ENCODE data around the gene FAM47C. TPM values are rescaled to one million over a fixed set of nuclear protein-coding genes. Genes with fewer than 3 reads are reported as not detected.
"Not testable (repeated sequence)": the region's sequence is repeated elsewhere in the genome, so short reads cannot be mapped to it uniquely, and the experiment has no call there.

FAM47C gene
- total RNA-seq, 1 donor: not detected

DNA sequence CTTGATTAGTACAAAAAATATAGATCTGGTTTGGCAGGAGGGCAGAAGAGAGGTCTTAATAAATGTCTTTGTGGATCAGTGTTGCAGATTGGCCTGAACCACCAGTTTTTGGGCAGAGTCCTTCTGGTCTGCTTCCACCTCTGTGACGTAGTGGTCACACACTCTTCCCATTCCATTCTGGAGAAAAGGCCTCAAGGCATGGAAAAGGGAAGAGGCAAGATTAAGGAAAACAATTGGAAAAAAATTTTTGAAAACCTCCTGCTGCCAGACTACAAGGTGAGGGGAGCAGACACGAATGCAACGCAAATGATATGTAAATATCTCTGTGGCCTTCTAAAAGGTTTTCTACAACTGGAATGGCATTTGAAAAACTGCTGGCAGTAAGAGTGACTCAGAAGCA, 24.3 kb upstream of the FAM47C start:
- TF ChIP-seq, protein P1, sequence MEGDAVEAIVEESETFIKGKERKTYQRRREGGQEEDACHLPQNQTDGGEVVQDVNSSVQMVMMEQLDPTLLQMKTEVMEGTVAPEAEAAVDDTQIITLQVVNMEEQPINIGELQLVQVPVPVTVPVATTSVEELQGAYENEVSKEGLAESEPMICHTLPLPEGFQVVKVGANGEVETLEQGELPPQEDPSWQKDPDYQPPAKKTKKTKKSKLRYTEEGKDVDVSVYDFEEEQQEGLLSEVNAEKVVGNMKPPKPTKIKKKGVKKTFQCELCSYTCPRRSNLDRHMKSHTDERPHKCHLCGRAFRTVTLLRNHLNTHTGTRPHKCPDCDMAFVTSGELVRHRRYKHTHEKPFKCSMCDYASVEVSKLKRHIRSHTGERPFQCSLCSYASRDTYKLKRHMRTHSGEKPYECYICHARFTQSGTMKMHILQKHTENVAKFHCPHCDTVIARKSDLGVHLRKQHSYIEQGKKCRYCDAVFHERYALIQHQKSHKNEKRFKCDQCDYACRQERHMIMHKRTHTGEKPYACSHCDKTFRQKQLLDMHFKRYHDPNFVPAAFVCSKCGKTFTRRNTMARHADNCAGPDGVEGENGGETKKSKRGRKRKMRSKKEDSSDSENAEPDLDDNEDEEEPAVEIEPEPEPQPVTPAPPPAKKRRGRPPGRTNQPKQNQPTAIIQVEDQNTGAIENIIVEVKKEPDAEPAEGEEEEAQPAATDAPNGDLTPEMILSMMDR (IDR thresholded peaks at IDR 0.05; ENCODE audit: insufficient read depth, low read length): no peak
- no peak overlapping the region for H3K4me3 ChIP-seq (ENCODE audit: low read depth, low read length)
- DNase-seq (ENCODE audit: low read depth): no peak

DNA sequence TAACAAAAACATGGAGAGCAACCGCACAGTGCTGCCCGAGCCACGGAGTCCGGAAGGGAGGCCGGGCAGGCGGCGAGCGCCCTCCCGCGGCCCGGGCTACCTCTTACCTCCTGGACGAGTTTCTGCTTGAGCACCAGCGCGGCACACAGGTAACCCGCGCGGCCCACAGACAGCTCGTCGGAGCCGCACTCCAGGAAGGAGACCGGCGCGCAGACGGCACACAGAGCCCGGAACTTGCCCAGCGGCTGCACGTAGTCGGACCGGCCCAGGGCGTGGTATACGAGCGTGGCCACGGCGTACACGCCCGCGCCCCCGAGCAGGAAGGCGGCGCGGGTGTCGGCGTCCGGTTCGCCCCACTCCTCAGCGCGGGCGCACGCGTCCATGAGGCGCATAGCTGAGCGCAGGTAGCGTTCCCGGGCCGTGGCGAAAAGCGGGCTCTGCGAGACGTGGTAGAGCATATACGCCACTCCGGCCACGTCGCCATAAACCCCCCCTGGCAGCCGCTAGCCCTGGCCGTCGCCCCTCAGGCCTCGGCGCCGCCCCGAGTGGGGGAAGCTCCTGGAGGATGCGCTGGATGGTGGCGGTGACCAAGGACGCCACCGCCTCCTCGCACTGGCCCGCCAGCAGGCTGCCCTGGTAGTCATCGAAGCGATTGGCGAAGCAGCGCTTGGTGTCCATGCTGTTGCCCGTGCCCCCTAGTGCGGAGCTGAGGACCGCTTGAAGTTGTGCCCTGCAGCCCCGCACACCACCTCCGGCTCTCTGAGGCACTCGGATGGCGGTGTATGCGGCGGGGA, 22.6 kb upstream of the FAM47C start:
- H3K4me3 ChIP-seq (ENCODE audit: low read depth, low read length); DNase-seq (ENCODE audit: low read depth): not testable (repeated sequence)

DNA sequence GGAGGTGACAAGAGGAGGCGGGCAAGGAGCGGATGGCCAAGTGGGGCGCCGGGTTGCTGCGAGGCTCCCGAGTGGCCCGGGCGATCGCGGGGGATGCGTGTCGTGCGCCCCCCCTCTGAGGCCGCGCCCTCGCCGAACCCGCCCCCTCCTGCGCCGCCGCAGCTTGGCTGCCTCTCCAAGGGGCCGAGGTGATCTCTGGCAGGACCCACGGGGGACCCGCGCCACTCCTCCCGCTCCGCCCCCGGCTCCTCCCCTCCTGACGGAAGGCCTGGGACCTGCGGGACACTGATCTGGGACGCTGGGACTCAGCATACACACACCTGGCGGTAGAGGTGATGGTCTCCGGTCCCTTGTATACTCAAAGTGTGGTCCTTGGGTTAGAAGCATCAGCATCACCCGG, 21.9 kb upstream of the FAM47C start:
- H3K4me3 ChIP-seq (ENCODE audit: low read depth, low read length): no peak overlapping the region
- TF ChIP-seq, protein P1 (IDR thresholded peaks at IDR 0.05; ENCODE audit: insufficient read depth, low read length): no peak
- DNase-seq (ENCODE audit: low read depth): no peak

DNA sequence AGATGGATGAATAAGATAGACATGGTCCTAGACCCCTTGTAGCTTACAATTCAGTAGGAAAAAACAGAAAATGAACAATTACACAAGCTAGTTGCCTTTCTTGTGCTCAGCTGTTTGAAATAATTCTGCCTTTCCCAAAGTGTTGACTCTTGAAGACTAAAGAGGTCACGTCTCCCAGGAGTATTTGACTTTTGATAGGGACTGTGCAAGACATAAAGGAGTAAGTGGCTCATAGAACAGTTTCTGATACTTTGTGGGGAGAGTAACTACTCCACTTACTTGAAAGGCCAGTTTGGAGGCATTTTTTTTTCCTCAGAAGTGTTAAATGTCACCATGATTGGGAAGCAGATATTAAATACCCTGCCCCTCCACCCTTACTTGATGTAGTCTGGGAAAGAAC, 21.0 kb upstream of the FAM47C start:
- DNase-seq (ENCODE audit: low read depth); H3K4me3 ChIP-seq (ENCODE audit: low read depth, low read length): not testable (repeated sequence)

DNA sequence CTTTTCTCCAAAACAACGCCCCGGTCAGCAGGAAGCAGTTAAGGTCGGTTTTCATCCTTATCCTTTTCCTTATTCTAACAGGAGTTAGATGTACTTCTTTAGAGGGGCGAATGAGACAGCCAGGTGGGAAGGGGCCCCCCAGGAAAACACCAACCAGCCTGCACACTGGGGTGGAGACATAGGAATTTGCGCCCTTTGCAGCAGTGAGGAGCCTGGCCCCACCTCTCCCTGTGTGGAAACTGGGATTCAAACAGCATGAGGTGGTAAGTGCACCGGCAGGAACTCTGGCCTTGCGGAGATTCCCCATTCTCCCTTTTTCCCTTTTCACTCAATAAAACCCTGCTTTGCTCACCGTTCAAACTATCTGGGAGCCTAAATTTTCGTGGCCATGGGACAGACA, 8.0 kb upstream of the FAM47C start:
- TF ChIP-seq, protein P1 (IDR thresholded peaks at IDR 0.05; ENCODE audit: insufficient read depth, low read length): no peak
- no peak overlapping the region for H3K4me3 ChIP-seq (ENCODE audit: low read depth, low read length)
- DNase-seq (ENCODE audit: low read depth): no peak

DNA sequence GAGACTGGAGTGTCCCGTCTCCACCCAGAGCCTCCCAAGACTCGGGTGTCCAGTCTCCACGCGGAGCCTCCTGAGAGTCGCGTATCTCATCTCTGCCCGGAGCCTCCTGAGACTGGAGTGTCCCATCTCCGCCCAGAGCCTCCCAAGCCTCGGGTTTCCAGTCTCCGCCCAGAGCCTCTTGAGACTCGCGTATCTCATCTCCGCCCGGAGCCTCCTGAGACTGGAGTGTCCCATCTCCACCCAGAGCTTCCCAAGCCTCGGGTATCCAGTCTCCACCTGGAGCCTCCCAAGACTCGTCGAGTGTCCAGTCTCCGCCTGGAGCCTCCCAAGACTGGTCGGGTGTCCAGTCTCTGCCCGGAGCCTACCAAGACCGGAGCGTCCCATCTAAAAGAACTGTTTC, 2.3 kb downstream of the FAM47C start:
- no peak for DNase-seq (ENCODE audit: low read depth)
- H3K4me3 ChIP-seq (ENCODE audit: low read depth, low read length): no peak overlapping the region
- TF ChIP-seq, protein P1 (IDR thresholded peaks at IDR 0.05; ENCODE audit: insufficient read depth, low read length): no peak

DNA sequence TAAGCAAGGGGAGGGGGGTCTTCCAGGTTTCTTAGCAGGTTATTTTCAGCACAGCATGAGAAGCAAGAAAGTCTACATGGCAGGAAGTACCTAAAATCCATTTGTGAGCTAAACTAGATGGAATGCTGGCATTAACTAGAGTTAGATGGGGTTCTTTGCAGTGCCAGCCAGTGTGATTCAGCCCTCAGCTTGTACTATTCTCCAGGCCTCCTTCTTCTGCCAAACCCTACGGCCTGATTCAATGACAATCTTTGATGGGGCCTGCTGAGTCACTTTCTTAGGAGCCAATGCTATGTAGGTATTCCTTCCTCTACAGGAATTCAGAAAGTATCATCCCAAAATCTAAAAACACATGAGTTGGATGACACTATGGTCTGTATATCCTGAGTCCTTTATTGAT, 26.1 kb downstream of the FAM47C start:
- H3K4me3 ChIP-seq (ENCODE audit: low read depth, low read length); DNase-seq (ENCODE audit: low read depth): not testable (repeated sequence)

DNA sequence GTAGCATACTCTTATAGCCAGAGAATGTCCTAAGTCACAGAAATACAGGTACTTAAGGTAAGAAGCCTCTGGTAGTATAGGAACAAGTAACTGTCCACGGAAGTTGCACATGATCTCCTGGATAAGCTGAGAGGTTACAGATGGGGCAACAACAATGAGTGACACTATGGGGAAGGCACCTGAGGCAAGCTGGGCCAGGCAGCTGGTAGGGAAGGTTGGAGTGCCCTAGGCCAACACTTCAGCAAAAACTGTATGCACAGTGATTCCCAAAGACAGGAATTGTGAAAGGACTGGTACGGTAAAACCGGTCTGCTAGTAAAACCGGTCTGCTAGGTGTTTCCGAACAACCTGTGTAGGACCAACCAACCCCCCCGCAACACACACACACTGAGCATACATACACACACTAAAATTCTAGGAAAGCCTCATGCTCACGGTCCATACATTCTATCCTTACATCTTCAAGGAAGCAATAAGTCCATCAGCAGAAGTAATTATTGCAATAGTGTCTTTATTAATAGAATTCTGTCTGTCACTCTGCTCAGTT, 28.6 kb downstream of the FAM47C start:
- not testable (repeated sequence) for H3K4me3 ChIP-seq (ENCODE audit: low read depth, low read length)

DNA sequence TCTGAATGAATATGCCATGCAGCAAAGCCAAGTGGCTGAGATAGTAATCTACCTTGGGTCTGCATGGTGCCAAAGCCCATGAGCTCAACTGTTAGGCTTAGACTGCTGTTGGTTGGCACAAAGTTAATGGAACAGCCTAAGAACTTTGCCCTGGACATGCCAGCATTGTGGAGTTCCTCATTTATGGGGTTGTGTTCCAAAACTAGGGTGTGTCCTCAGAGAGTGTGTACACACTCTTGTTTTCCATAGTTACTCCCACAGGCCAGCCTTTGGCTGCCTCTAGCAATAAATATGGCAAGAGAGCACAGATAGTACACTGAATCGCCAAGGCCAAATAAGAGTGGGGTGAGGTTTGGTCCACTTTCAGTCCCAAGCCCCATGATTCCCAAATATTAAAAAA, 30.6 kb downstream of the FAM47C start:
- DNase-seq (ENCODE audit: low read depth); H3K4me3 ChIP-seq (ENCODE audit: low read depth, low read length): not testable (repeated sequence)

More for the DNA sequence above, 28.6 kb downstream of the FAM47C start:
- not testable (repeated sequence) for DNase-seq (ENCODE audit: low read depth)

DNA sequence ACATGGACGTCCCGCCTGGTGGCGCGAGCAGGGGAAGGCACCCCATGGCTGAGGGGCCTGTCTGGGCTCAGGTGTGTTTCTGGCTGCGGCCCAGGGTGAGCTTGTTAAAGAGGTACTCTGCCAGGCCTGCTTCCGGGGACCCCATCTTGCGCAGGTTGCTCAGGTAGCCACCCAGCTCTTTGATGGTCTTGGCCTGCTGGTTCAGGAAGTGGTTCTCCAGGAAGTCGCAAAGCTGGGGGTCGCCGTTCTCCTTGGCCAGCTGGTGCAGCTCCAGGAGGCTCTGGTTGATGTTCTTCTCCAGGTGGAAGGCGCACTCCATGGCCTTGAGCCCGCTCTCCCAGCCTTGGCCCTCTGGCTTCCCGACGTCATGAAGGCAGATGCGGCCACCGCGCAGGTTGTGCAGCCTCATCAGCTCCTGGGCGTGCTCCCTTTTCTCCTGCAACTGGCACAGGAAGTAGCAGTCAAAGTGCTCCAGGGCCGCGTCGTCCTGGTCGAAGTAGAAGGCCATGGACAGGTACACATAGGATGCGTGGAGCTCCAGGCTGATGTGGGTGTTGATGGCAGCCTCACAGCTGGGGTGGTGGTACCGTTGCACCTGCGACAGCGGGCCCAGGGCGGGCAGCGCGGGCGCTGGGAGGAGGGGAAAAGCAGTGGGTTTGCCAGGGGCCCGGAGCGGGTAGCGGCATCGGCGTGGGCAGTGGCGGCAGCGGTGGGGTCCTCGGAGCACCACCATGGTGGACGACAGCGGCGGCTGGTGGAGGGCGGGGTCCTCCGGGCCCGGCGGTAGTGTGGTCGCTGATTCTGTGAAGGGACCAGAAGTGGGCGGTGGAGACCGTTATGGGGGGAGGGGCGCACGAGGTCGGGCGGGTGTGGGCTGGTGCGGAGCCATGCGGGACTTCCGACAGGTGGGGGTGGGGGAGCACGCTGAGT, 35.1 kb downstream of the FAM47C start:
- not testable (repeated sequence) for H3K4me3 ChIP-seq (ENCODE audit: low read depth, low read length); DNase-seq (ENCODE audit: low read depth)

All from fibroblast of the aortic adventitia (primary cell).